ENCODE data around the gene AGRN. TPM values are rescaled to one million over a fixed set of nuclear protein-coding genes. Genes with fewer than 3 reads are reported as not detected.

AGRN gene
- total RNA-seq, 1 experiment from 2014 or later: 175 TPM

- no peak overlapping the region for H3K9ac ChIP-seq (ENCODE audit: extremely low read depth, insufficient read length, low read length)
- no peaks in the 10 kb centered on the region for H3K79me1 ChIP-seq (ENCODE audit: insufficient read depth, low read depth, low read length, poor library complexity, severe bottlenecking)
- H3K18ac ChIP-seq (ENCODE audit: insufficient read length, low read depth, low read length): no peak overlapping the region
- H2BK20ac ChIP-seq (ENCODE audit: low read depth, low read length, poor library complexity, severe bottlenecking): no peak overlapping the region
- no peak overlapping the region for H3K14ac ChIP-seq (ENCODE audit: insufficient read depth, low read length)
- Mint-ChIP-seq H3K9me3 (no peaks in the 10 kb centered on the region; a peak in 1 of 5 replicates), H3K36me3 (ENCODE audit: insufficient read depth in 1 of 3, low read depth in 3 of 3) (peaks cover 8 to 47% (median 40%) of the 10 kb centered on the region in 3 experiments), H3K27me3 (ENCODE audit: low read depth) (peaks cover 1% of the 10 kb centered on the region), H3K4me1 (no peaks in the 10 kb centered on the region), H3K4me3 (no peak overlapping the region; a peak in 1 of 5 replicates), H3K27ac (no peak overlapping the region)
- H3K4me1 ChIP-seq (ENCODE audit: insufficient read depth, low read length): no peaks in the 10 kb centered on the region
- H4K20me1 ChIP-seq (ENCODE audit: control insufficient read depth, insufficient read depth, insufficient read length): peaks cover 3% of the 10 kb centered on the region
- H4K8ac ChIP-seq (replicated peaks; ENCODE audit: insufficient read length, low read depth, low read length): no peak overlapping the region
- WGBS (ENCODE audit: extremely low coverage, insufficient read length, low lambda C conversion rate): no CpG with 5 or more reads among the region's 23 CpGs
- no peak overlapping the region for H3T11ph ChIP-seq (ENCODE audit: low read length)
- no peak overlapping the region for H3K4me2 ChIP-seq (ENCODE audit: insufficient read depth, insufficient read length, low read length)
- H2BK15ac ChIP-seq (ENCODE audit: low read depth, low read length): no peak overlapping the region
- H3K23me2 ChIP-seq (ENCODE audit: insufficient read length, low read depth, low read length, poor library complexity, severe bottlenecking): peaks cover 4% of the 10 kb centered on the region
- no peaks in the 10 kb centered on the region for H3K79me2 ChIP-seq (ENCODE audit: insufficient read depth, low read length)
- H2BK12ac ChIP-seq (ENCODE audit: insufficient read length, low read depth, low read length): no peak overlapping the region
- H2BK5ac ChIP-seq (ENCODE audit: insufficient read length, low read length): no peak overlapping the region
- no peak overlapping the region for H3K23ac ChIP-seq (ENCODE audit: insufficient read length, low read depth, low read length)
- H2AFZ ChIP-seq (ENCODE audit: low read length): no peak overlapping the region
- no peaks in the 10 kb centered on the region for H3K9me3 ChIP-seq (ENCODE audit: control insufficient read depth, low read depth, low read length)
- no peak overlapping the region for H4K5ac ChIP-seq (ENCODE audit: insufficient read length, low read depth, low read length)
- no peak overlapping the region for H2BK120ac ChIP-seq (ENCODE audit: low read depth, low read length, poor library complexity, severe bottlenecking)
- H3K56ac ChIP-seq (ENCODE audit: insufficient read length, low read depth, low read length): no peak overlapping the region
- no peaks in the 10 kb centered on the region for H3K27me3 ChIP-seq (ENCODE audit: insufficient read depth, low read length)
- H2AK5ac ChIP-seq (ENCODE audit: insufficient read length, low read length): no peak overlapping the region
- no peak overlapping the region for H3K4ac ChIP-seq (ENCODE audit: low read depth, low read length)
- no peak overlapping the region for H3K27ac ChIP-seq (ENCODE audit: insufficient read length, low read depth, low read length)
- TF ChIP-seq CTCF (conservative IDR thresholded peaks at IDR 0.05): no peak
- no peak overlapping the region for H4K91ac ChIP-seq (ENCODE audit: insufficient read length, low read depth, low read length)
- no peak for DNase-seq
Observed at GRCh38 chr1:1045129-1045528, 25.2 kb downstream of the AGRN start.

Measured in H9 (cell line).